Measurements from ENCODE around the gene TLR5.

DNA sequence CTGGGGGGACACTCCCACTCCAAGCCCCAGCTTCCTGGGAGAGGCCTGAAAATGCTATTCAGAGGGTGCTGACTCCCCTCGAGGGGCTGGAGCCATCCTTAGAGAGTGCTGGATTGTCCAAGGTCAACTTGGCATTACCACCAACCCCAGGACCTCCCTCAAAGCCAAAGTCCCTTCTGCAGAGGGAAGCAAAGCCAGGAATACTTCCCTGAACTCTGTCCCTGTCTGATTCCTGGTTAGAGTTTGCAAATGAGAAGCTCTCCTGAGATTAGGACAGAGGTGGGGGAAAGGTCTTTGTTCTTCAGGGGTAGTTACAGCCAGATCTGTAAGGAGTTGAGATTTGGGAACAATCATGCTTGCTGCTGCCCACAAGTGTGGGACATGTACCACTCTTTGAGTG, 45.3 kb downstream of the TLR5 start:
- TF ChIP-seq, protein P1, sequence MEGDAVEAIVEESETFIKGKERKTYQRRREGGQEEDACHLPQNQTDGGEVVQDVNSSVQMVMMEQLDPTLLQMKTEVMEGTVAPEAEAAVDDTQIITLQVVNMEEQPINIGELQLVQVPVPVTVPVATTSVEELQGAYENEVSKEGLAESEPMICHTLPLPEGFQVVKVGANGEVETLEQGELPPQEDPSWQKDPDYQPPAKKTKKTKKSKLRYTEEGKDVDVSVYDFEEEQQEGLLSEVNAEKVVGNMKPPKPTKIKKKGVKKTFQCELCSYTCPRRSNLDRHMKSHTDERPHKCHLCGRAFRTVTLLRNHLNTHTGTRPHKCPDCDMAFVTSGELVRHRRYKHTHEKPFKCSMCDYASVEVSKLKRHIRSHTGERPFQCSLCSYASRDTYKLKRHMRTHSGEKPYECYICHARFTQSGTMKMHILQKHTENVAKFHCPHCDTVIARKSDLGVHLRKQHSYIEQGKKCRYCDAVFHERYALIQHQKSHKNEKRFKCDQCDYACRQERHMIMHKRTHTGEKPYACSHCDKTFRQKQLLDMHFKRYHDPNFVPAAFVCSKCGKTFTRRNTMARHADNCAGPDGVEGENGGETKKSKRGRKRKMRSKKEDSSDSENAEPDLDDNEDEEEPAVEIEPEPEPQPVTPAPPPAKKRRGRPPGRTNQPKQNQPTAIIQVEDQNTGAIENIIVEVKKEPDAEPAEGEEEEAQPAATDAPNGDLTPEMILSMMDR (conservative IDR thresholded peaks at IDR 0.05 in 1 of 2, IDR thresholded peaks at IDR 0.05 in 1 of 2; ENCODE audit: low read depth in 1 of 2, low read length in 2 of 2): no peak
- no peak for TF ChIP-seq EZH2 (IDR thresholded peaks at IDR 0.05; ENCODE audit: low read length, missing control alignments)
